ENCODE measurements around the gene RIPK1.
A peak's percentile ranks its signal among the peaks of the same experiment; 100 is the strongest.
"Not testable (repeated sequence)": the region's sequence is repeated elsewhere in the genome, so short reads cannot be mapped to it uniquely, and the experiment has no call there.

Gene RIPK1

DNA sequence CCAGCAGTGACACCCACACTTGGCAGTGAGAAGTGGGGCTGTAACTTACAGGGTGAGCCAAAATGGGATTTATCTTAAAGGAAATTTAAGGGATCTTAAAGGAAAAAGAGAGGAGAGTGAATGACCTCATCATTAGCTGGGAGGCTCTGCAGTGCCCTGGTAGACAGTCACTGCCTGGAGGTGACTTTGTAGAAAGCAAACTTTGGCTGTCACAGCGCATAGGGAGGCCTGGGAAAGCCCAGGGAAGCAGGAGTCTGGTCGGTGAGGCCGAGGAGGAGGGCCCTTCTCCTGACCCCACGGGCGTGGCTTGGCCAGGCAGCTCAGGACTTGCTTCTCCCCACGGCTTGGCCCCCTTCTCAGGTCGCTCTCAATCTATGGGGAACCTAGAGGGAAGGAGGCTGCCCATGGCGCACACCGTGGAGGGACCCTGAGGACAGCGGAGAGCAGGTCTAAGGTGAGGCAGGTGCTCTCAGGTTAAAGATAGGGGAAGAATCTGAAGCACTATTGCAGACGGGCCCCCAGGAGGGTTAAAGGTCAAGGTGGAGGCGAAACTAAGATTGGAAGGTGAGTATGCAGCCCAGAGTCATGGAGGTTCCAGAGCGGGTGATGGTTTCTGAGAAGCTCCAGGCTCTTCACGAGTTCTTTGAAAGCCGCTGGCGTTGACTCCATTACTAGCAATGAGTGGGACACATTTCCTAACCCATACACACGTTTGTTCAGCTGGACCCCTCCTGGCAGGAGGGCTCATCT, 15.6 kb upstream of the RIPK1 start:
- FAIRE-seq (no peak), DNase-seq (ENCODE audit: insufficient read length) (no peak)
- no peak for TF ChIP-seq TAF1 (IDR thresholded peaks at IDR 0.05; ENCODE audit: borderline replicate concordance, low read depth, low read length)
- no peak for TF ChIP-seq POLR2A (IDR thresholded peaks at IDR 0.05; ENCODE audit: low read depth, low read length)

DNA sequence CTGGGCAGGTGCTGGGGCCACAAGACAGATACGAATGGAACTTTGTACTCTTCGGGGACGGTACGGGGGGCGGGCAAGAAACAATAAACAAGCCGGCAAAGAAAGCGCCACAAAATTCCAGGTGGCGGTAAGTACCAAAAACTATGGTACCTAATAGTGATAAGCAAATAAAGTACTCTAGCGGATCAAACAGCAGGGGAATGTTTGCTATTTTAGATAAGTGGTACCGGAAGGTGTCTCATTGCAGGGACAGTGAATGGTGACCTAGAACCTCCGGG, 15.1 kb upstream of the RIPK1 start:
- TF ChIP-seq POLR2AphosphoS5 (IDR thresholded peaks at IDR 0.05; ENCODE audit: low read depth, low read length): no peak
- TF ChIP-seq POLR2A (IDR thresholded peaks at IDR 0.05; ENCODE audit: low read depth, low read length): no peak
- no peak for TF ChIP-seq TAF1 (IDR thresholded peaks at IDR 0.05; ENCODE audit: borderline replicate concordance, low read depth, low read length)
- no peak for FAIRE-seq

GRCh38 chr6:3054229-3055157, 13.8 kb upstream of the RIPK1 start:
- FAIRE-seq: not testable (repeated sequence)

More for the DNA sequence above, 15.1 kb upstream of the RIPK1 start:
- DNase-seq (ENCODE audit: insufficient read length): no peak

DNA sequence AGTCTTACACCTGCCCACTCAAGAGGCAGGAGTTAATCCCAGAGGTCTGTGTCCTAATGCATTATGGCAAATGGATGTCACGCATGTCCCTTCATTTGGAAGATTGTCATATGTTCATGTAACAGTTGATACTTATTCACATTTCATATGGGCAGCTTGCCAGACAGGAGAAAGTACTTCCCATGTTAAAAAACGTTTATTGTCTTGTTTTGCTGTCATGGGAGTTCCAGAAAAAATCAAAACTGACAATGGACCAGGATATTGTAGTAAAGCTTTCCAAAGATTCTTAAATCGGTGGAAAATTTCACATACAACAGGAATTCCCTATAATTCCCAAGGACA, 13.2 kb upstream of the RIPK1 start:
- not testable (repeated sequence) for FAIRE-seq; DNase-seq (ENCODE audit: insufficient read length)

More at GRCh38 chr6:3054229-3055157, 13.8 kb upstream of the RIPK1 start:
- DNase-seq (ENCODE audit: insufficient read length): not testable (repeated sequence)

- DNase-seq (ENCODE audit: insufficient read length): no peak
- no peak for TF ChIP-seq TAF1 (IDR thresholded peaks at IDR 0.05; ENCODE audit: borderline replicate concordance, low read depth, low read length)
- TF ChIP-seq POLR2AphosphoS5 (IDR thresholded peaks at IDR 0.05; ENCODE audit: low read depth, low read length): no peak
- TF ChIP-seq POLR2A (IDR thresholded peaks at IDR 0.05; ENCODE audit: low read depth, low read length): no peak
- FAIRE-seq: no peak
Observed at GRCh38 chr6:3057063-3057770, 11.1 kb upstream of the RIPK1 start.

DNA sequence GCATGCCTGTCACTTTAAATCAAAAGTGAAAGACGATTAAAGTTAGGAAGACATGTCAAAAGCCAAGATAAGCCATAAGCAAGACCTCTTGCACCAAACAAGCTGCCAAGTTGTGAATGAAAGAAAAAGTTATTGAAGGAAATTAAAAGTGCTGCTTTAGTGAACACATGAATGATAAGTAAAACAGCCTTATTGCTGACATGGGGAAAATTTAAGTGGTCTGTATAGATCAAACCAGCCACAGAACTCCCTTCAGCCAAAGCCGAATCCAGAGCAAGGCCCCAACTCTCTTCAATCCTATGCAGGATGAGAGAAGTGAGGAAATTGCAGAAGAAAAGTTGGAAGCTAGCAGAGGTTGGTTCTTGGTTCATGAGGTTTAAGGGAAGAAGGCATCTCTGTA, 9.3 kb upstream of the RIPK1 start:
- FAIRE-seq (no peak), DNase-seq (ENCODE audit: insufficient read length) (no peak)
- TF ChIP-seq TAF1 (IDR thresholded peaks at IDR 0.05; ENCODE audit: borderline replicate concordance, low read depth, low read length) (no peak), POLR2A (IDR thresholded peaks at IDR 0.05; ENCODE audit: low read depth, low read length) (no peak), POLR2AphosphoS5 (IDR thresholded peaks at IDR 0.05; ENCODE audit: low read depth, low read length) (no peak)

- FAIRE-seq; DNase-seq (ENCODE audit: insufficient read length): not testable (repeated sequence)
Observed at GRCh38 chr6:3060092-3060491, 8.2 kb upstream of the RIPK1 start.

DNA sequence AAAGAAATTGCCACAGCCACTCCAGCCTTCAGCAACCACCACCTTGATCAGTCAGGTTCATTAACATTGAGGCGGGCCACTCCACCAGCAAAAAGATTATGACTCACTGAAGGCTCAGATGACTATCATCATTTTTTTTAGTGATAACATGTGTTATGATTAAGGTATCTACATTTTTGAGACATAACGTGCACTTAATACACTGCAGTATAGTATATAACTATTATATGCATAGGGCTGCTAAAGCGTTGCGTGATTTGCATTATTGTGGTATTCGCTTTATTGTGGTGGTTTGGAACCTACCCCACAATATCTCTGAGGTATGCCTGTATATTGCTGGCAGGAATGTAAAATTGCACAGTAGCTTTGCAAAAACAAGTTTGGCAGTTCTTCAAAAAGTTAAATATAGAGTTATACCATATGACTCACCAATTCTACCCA, 6.8 kb upstream of the RIPK1 start:
- TF ChIP-seq POLR2AphosphoS5 (IDR thresholded peaks at IDR 0.05; ENCODE audit: low read depth, low read length) (no peak), POLR2A (IDR thresholded peaks at IDR 0.05; ENCODE audit: low read depth, low read length) (no peak), TAF1 (IDR thresholded peaks at IDR 0.05; ENCODE audit: borderline replicate concordance, low read depth, low read length) (no peak)
- no peak for DNase-seq (ENCODE audit: insufficient read length)
- FAIRE-seq: no peak

GRCh38 chr6:3063340-3063732, 5.0 kb upstream of the RIPK1 start:
- FAIRE-seq: peak; percentile 30
- DNase-seq (ENCODE audit: insufficient read length): not testable (repeated sequence)

GRCh38 chr6:3063733-3064700, 4.3 kb upstream of the RIPK1 start:
- FAIRE-seq (peak; percentile 36), DNase-seq (ENCODE audit: insufficient read length) (peak; percentile 80)
- TF ChIP-seq TAF1 (IDR thresholded peaks at IDR 0.05; ENCODE audit: borderline replicate concordance, low read depth, low read length) (no peak), POLR2AphosphoS5 (IDR thresholded peaks at IDR 0.05; ENCODE audit: low read depth, low read length) (peak; percentile 78), POLR2A (IDR thresholded peaks at IDR 0.05; ENCODE audit: low read depth, low read length) (peak; percentile 87)

GRCh38 chr6:3071568-3071967, 3.3 kb downstream of the RIPK1 start:
- TF ChIP-seq POLR2A (IDR thresholded peaks at IDR 0.05; ENCODE audit: low read depth, low read length): no peak
- TF ChIP-seq TAF1 (IDR thresholded peaks at IDR 0.05; ENCODE audit: borderline replicate concordance, low read depth, low read length): no peak
- no peak for TF ChIP-seq POLR2AphosphoS5 (IDR thresholded peaks at IDR 0.05; ENCODE audit: low read depth, low read length)
- DNase-seq (ENCODE audit: insufficient read length): no peak
- no peak for FAIRE-seq
